GM06990 (cell line): ENCODE data around the gene SOWAHC.

Experiments
- DNase-seq: peaks from one replicate; pipeline ENCODE4 v3.0.0-alpha.2; 2011; ENCODE audit not compliant: insufficient read length; ENCODE audit errors: extremely low read depth
- H3K27me3 ChIP-seq: replicated peaks from 2 replicates; pipeline ENCODE4 v1.6.0; 2011; ENCODE audit warnings: low read length; ENCODE audit not compliant: control insufficient read depth, insufficient read depth
- H3K36me3 ChIP-seq: 2 replicates; pipeline ENCODE4 v1.5.1; 2011; ENCODE audit warnings: low read length; ENCODE audit not compliant: control insufficient read depth, insufficient read depth
- H3K4me3 ChIP-seq: replicated peaks from 2 replicates; pipeline ENCODE4 v1.5.1; 2011; ENCODE audit warnings: low read depth, mild to moderate bottlenecking, control low read depth, low read length
- TF ChIP-seq, protein P1 (sequence below): IDR thresholded peaks from 2 replicates; pipeline ENCODE4 v1.5.1; 2011; ENCODE audit warnings: low read length, control low read depth, mild to moderate bottlenecking, inconsistent platforms; ENCODE audit not compliant: insufficient read depth, poor library complexity, severe bottlenecking

Gene SOWAHC

DNA sequence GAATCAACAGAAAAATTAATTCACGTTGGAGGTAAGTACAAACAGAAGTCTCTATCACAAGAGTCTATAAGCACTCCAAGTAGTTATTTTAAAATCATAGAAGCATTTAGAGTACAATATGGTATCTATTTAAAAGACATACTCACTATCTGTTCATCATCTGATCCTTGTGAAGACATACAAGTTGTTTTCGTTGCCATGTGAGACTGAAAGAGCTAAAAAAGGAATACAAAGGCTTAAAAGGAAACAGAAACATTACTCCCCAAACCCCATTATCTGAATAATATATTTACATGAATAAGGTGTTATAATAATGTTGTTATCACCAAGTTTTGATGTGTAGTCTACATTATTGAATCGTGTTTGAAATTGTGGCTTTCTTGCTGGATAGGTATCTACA lies 21.3 kb upstream of the SOWAHC start:
- Histone ChIP-seq H3K4me3 (no peak overlapping the region), H3K27me3 (no peaks in the 10 kb centered on the region), H3K36me3 (no peaks in the 10 kb centered on the region)
- DNase-seq: no peak
- TF ChIP-seq, protein P1, sequence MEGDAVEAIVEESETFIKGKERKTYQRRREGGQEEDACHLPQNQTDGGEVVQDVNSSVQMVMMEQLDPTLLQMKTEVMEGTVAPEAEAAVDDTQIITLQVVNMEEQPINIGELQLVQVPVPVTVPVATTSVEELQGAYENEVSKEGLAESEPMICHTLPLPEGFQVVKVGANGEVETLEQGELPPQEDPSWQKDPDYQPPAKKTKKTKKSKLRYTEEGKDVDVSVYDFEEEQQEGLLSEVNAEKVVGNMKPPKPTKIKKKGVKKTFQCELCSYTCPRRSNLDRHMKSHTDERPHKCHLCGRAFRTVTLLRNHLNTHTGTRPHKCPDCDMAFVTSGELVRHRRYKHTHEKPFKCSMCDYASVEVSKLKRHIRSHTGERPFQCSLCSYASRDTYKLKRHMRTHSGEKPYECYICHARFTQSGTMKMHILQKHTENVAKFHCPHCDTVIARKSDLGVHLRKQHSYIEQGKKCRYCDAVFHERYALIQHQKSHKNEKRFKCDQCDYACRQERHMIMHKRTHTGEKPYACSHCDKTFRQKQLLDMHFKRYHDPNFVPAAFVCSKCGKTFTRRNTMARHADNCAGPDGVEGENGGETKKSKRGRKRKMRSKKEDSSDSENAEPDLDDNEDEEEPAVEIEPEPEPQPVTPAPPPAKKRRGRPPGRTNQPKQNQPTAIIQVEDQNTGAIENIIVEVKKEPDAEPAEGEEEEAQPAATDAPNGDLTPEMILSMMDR: no peak

GRCh38 chr2:109594246-109594885 lies 19.8 kb upstream of the SOWAHC start:
- DNase-seq: no peak
- TF ChIP-seq, protein P1: no peak
- no peaks in the 10 kb centered on the region for H3K27me3 ChIP-seq
- H3K36me3 ChIP-seq: no peaks in the 10 kb centered on the region
- no peak overlapping the region for H3K4me3 ChIP-seq

GRCh38 chr2:109595644-109596043 lies 18.5 kb upstream of the SOWAHC start:
- no peaks in the 10 kb centered on the region for H3K27me3 ChIP-seq
- DNase-seq: no peak
- TF ChIP-seq, protein P1: no peak
- H3K36me3 ChIP-seq: no peaks in the 10 kb centered on the region
- H3K4me3 ChIP-seq: no peak overlapping the region

GRCh38 chr2:109597283-109597682 lies 16.9 kb upstream of the SOWAHC start:
- DNase-seq: no peak
- Histone ChIP-seq H3K27me3 (no peaks in the 10 kb centered on the region), H3K36me3 (no peaks in the 10 kb centered on the region), H3K4me3 (no peak overlapping the region)
- TF ChIP-seq, protein P1: no peak

GRCh38 chr2:109601783-109602182 lies 12.4 kb upstream of the SOWAHC start:
- Histone ChIP-seq H3K36me3 (no peaks in the 10 kb centered on the region), H3K27me3 (no peaks in the 10 kb centered on the region), H3K4me3 (no peak overlapping the region)
- no peak for DNase-seq
- TF ChIP-seq, protein P1: no peak

GRCh38 chr2:109602617-109603188 lies 11.5 kb upstream of the SOWAHC start:
- no peak for DNase-seq
- H3K27me3 ChIP-seq: no peaks in the 10 kb centered on the region
- TF ChIP-seq, protein P1: no peak
- H3K4me3 ChIP-seq: no peak overlapping the region
- H3K36me3 ChIP-seq: no peaks in the 10 kb centered on the region
